Ureter (tissue), 1 donor: ENCODE data around the gene RNASE4. TPM values are rescaled to one million over a fixed set of nuclear protein-coding genes. Genes with fewer than 3 reads are reported as not detected.
"Not testable (repeated sequence)": the region's sequence is repeated elsewhere in the genome, so short reads cannot be mapped to it uniquely, and the experiment has no call there.

Experiments used
- DNase-seq: peaks from one replicate; pipeline ENCODE4 v3.0.0-alpha.2; 2020; ENCODE audit warnings: low spot score
- total RNA-seq: library from RNA; stranded (reverse); gene quantifications from one replicate; pipeline ENCODE4 v1.2.4, GENCODE V29; 2023
- donor health status: DM: yes; HTN: yes; CAD: no.

The RNASE4 gene, protein sequence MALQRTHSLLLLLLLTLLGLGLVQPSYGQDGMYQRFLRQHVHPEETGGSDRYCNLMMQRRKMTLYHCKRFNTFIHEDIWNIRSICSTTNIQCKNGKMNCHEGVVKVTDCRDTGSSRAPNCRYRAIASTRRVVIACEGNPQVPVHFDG
- 26.5 TPM for total RNA-seq

DNA sequence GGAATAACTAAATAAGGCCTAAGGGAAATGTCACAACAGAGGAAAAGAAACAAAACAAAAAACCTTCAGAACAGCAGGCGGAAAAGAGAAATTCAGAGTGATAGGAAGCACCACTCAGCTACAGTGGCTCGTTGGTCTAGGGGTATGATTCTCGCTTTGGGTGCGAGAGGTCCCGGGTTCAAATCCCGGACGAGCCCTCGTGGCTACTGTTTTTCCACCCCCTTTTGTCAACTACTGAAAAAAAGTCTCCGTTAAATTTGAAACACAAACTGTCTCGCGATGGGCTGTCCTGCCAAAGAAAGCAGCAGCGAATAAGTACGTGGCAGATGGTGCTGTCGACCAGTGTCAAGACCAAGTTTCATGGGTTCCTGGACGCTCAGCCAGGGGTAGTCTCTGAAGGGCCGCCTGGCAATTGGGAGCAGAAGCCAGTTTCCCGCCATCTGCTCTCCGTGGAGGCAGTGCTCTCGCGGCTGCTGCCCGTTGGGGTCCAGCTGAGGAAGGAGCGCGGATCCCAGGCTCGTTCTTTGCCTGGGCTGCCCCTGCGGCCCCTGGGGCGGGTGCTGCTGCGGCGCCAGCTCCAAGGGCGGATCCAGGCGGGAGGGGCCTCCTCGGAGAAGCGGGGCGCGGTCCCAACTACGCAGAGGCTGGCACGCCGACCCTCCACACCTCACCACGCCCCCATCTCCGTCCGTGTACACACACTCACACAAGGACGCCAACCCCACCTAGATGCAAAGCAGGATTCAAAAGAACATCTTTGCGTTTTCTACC lies at the start of gene RNASE4:
Gene RNASE4 (plus strand): TSS at position 670 of the 771 bp plus-strand sequence. CDS start 14,812 bp downstream, outside the sequence.
- DNase-seq: peak; percentile 83

DNA sequence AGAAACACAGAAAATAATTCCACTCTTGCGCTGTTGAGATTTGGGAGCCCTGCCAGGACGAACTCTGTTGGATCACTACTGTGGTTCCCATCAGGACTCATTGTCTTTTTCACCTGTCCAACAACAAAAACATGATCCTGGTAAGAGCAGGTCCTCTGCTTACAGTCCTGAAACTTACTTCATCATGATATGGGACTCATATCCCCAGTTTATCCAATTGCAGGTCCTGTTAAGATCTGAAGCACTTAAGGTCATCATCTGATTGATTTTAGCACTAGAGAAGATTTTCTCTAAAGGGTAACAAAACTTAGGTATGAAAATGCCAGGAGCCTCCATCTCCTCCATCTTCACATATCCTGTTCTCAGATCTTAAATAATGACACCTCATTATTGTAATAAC lies 42.8 kb upstream of the RNASE4 start, which contains the start of gene OR6S1:
Gene OR6S1 (minus strand): TSS at position 101 of the 400 bp plus-strand sequence. CDS start 0 bp downstream, at position 101.
- no peak for DNase-seq

DNA sequence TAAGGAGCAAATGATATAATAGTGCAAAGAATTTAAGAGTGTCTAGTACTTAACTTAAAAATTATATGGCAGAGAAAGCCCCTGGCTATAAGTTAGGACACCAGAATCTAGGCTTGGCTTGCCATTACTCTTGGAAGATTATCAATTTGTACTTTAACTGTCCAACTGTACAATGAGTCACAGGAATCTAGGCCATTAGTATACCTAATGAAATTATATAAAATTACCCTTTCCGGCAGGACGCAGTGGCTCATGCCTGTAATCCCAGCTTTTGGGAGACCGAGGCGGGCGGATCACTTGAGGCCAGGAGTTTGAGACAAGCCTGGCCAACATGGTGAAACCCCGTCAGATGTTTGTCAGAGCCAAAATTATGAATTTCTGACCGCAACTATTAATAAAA lies 42.2 kb upstream of the RNASE4 start:
- DNase-seq: no peak

DNA sequence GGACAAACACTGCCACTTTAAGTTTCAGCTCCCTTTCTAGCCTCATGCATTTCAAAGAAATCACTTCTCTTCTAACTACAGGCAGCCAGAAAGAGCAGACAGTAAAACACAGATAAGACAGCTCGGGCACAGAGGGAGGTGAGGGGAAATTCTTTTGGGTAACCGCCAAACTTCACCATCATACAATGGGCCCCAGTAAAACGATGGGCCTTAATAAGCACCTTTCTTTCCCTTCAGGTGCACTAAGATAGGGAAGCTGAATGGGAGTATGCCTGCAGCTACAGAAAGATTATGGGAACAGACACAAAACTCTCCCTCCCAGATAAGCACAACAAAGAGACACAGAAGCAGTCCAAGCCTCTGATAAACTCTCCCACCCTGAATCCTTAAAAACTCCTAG lies 41.6 kb upstream of the RNASE4 start:
- DNase-seq: not testable (repeated sequence)

DNA sequence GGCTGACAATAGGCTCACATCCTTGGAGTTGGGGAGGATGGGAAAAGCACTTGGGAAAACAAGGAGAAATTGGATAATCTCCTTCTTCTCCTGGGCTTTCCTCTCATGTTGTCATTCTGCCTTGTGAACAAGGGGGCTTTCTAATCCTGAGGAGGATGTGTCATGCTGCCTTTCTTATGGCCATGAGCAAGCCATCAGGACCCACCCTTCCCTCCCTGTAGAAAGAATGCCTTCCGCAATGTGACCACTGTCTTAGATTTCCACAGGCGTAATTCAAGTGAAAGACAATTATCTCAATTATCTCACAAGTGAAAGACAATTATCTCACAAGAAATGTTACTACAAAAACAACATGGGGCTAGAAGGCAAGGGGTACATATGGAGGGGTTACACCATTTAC lies 39.8 kb upstream of the RNASE4 start:
- no peak for DNase-seq

DNA sequence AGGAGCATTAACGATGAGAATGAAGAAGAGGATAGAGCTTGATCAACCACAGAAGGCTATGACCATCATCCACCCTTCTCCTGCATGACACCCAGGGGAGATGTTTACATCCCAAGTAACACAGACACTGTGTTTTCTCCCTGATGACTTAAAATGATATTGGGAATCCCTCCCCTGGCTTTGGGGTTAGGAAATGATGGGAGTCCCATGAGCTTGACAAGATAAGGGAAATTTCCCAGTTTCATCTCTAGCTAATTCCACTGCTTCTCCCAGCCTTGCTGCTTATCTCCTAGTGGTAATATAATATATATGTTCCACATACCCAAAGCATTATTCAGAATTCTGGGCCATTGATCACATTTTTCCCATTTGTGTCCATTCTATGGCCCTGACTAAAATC lies 38.9 kb upstream of the RNASE4 start:
- DNase-seq: no peak

DNA sequence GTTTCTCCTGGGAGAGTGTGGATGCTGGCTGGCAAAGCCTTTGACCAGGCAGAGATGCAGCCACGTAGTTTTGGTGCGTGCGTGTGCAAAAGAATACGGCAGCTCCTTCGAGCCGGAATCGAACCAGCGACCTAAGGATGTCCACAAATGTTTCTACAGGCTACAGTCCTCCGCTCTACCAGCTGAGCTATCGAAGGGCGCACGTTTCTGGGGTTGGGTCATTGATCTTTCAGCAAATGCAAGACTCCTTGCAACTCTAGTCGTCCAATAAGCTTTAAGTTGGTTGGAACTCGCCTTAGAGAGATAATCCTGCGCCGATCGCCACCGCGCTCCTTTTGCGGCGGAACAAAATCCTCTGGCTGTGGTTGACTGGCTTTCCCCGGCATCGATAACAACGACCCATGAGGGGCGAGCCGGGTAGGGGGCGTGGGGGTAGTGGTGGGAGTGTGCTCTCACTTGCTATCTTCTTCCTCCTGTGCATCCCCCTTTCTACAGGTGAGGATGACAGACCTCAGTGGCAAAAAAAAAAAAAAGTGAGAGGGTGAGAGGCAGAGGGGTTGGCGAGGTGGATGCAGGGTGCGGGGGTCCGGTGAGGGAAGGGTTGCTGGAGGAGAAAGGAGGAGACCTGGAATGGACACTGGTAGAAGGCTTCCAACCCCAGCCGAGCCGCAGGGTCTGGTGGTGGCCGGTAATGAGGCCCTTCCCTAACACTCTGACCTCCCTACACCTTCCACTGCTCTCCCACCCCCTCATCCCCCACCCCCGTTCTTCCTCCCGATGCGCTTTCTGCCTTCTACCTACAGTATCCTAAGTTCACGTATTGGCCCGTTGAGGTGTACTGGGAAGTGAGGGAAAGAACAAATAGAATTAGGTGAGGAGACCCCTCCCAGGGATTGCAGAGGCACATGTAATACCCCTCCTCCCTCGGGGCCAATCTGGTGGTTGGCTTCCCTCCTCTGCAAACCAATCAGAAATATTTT lies 31.1 kb upstream of the RNASE4 start:
- no peak for DNase-seq

DNA sequence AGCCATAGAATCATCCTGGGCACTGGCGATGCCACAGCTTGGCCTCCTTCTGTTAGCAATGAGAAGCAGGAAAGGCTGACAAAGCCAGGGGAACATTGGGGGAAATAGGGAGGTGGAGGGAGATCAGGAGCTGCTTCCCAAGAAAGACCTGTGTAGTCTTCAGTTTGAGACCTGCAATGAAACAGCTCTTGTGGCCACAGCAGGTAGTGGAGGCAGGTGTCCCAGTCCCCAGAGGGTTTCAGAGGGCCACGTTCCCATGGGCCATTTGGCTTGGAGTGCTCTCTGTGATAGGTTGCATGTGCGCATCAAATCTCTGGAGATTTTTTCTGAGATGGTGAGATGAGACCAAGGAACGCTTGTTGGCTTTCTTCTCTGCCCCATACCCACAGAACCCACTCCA lies 28.5 kb upstream of the RNASE4 start:
- DNase-seq: no peak

DNA sequence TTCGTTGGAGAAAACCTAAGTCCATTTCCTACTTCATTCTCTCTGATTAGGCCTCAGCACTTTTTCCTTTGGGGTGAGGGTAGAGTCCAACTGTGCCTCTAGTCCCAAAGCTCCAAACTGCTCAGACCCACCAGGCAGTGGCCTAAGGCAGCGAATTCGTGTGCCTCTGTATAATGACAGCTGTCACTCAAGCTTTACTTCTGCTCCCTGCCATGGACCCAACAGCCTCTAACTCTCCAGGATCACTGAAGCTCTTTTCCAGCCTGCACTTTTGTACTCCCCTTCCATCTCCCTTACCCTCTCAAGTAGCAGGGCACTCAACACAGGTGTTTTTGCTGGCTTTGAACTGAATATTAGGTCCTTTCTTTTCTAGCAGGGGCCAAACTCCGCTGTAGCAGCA lies 28.1 kb upstream of the RNASE4 start:
- no peak for DNase-seq

DNA sequence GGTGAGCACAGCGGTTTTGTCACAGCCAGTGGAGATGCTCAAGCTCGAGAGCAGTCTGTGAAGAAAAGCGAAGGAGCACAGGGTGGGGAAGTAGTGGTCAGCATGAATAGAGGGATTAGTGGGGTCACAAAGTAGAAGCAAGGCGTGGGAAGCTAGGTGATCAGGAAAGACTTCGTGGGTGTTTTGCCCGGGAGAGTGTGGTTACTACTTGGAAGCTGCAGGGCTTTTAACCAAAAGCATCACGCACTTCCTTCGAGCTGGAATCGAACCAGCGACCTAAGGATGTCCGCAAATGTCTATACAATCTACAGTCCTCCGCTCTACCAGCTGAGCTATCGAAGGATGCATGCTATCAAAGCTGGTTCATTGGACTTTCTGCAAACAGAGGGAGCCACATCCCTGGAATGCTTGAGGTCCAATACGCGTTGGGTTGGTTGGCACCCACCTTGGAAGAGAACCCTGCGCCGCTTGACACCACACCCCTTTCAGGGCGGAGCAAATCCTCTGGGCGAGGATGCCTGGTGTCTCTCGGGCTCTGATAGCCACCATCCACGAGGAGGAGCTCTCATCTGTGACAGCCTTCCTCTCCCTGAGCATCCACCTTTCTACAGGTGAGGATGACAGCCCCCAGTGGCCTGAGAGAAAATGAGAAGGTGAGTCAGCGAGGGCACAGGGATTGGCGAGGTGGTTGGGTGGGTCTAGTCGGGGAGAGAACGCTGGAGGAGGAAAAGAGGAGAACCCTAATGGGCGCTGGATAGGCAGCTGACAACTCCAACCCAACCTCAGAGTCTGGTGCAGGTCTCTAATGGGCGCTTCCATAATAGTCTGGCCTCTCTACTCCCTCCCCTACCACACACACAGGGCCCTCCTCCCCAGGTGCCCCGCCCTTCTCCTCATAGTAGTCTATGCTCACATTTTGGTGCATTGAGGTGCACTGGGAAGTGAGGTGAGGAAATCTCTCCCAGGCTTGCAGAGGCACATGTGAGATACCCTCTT lies 26.8 kb upstream of the RNASE4 start:
- DNase-seq: no peak

DNA sequence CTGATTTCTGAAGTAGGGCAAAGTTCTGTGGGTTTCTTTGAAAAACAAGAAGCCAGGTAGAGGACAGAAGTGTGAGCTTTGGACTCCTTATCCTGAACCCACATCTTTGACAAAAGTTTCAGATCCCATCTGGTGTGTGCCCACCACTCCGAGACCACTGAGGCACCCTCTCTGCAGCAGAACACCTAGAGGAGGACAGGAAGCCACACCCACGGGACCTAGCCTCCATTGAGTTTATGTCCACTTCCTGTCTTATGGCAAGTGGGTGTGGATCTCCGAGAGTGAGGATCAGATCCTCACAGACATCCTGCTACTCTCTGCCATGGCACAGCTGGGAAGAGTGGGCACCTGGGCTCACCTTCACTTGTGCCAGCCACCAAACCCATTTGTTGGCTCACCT lies 26.1 kb upstream of the RNASE4 start:
- DNase-seq: no peak

DNA sequence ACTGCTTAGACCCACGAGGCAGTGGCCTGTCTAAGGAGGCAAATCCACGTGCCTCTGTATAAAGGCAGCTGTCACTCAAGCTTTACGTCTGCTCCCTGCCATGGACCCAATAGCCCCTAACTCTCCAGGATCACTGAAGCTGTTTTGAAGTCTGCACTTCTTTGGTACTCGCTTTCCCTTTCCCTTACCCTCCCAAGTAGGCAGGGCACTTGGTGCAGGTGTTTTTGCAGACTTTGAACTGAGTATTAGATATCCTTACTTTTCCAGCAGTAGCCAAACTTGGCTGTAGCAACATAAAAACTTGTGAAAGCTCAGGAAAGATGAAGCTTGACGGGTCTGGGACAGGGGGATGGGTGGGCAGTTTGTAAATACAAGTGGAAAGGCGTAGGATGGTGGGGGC lies 25.0 kb upstream of the RNASE4 start:
- no peak for DNase-seq

DNA sequence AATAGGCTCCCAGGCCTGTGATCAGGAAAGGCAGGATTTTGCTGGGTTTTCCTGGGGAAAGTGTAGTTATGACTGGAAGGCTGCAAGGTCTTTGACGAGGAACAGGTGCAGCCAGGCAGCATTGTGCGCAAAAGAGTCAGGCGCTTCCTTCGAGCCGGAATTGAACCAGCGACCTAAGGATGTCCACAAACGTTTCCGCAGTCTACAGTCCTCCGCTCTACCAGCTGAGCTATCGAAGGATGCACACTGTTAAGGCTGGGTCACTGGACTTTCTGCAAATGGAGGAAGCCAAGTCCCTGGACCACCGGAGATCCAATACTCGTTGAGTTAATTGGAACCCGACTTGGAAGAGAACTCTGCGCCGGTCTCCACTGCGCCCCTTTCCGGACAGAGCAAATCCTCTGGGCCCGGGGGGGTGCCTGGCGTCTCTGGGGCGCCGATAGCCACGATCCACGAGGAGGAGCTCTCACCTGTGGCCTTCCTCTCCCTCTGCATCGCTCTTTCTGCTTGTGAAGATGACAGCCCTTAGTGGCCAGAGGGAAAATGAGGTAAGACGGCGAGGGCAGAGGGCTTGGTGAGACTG lies 24.5 kb upstream of the RNASE4 start:
- DNase-seq: no peak

DNA sequence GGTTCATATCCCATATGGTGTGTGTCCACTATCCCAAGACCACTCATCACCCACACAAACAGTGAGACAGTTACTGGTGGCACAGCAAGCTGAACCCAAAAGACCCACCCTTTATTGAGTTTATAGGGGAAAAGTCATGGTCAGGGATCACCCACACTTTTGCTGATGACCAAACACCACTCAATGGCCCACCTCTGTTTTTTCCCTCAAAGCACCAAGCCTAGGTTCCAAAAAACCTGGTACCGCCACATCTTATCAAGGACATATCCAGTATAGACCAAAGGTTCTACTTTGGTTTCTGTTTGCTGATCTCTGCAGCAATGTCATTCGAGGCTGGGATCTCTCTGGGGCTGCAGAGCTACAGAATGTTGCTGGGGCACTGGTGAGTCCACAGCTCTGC lies 23.2 kb upstream of the RNASE4 start:
- no peak for DNase-seq

DNA sequence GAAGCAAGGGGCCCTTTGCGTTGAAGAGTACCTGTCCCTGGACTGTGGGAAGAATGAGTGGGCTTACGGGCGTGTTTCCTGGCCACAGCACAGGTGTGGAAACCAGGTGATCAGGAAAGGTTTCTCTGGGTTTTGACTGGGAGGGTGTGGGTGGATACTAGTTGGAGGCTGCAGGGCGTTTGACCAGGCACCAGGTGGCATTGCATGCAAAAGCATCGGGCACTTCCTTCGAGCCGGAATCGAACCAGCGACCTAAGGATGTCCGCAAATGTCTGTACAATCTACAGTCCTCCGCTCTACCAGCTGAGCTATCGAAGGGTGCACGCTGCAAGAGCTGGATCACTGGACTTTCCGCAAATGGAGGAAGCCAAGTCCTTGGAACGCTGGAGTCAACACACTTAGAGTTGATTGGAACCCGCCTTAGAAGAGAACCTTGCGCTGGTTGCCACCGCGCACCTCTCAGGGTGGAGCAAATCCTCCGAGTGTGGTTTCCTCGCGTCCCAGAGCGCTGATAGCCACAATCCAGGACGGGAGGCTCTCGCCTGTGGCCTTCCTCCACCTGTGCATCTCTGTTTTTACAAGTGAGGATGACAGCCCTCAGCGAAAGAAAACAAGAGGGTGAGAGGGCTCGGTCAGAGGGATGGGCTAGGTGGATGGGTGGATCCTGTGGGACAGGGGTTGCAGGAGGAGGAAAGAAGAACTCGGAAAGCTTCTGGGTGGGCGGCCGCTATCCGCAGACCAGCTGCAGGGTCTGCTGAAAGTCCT lies 21.2 kb upstream of the RNASE4 start:
- DNase-seq: peak; percentile 78

DNA sequence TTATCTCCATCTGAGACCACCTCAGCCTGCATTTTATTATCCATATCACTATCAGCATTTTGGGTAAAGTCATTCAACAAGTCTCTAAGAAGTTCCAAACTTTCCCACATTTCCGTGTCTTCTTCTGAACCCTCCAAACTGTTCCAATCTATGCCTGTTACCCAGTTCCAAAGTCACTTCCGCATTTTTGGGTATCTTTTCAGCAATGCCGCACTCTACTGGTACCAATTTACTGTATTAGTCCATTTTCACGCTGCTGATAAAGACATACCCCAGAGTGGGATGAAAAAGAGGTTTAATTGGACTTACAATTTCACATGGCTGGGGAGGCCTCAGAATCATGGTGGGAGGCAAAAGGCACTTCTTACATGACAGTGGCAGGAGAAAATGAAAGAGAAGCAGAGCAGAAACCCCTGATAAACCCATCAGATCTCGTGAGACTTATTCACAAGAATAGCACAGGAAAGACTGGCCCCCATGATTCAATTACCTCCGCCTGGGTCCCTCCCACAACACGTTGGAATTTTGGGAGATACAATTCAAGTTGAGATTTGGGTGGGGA lies 17.9 kb upstream of the RNASE4 start:
- not testable (repeated sequence) for DNase-seq

DNA sequence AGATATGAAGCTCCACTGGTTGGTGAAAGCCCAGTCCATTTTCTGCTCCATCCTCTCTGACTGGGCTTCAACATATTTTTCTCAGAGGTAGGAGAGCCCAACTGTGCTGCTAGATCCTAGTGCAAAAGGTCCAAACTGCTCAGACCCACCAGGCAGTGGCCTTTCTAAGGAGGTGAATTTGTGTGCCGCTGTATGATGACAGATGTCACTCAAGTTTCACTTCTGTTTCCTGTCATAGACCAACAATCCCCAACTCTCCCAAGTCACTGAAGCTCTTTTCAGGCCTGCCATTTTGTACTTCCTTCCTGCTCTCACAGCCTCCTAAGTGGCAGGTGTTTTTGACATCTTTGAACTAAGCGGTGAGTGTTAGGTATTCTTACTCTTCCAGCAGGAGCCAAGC lies 16.4 kb upstream of the RNASE4 start:
- no peak for DNase-seq

DNA sequence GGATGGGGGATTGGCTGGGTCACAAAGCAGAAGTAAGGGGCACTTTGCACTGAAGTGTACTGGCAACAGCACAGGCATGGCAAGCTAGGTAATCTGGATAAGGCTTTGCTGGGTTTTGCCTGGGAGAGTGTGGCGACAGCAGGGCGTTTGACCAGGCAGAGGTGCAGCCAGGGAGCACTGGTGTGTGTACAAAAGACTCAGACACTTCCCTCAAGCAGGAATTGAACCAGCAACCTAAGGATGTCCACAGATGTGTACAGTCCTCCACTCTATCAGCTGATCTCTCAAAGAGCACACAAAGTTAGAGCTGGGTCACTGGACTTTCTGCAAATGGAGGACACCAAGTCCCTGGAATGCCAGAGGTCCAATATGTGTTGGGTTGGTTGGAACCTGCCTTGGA lies 15.4 kb upstream of the RNASE4 start:
- DNase-seq: no peak

DNA sequence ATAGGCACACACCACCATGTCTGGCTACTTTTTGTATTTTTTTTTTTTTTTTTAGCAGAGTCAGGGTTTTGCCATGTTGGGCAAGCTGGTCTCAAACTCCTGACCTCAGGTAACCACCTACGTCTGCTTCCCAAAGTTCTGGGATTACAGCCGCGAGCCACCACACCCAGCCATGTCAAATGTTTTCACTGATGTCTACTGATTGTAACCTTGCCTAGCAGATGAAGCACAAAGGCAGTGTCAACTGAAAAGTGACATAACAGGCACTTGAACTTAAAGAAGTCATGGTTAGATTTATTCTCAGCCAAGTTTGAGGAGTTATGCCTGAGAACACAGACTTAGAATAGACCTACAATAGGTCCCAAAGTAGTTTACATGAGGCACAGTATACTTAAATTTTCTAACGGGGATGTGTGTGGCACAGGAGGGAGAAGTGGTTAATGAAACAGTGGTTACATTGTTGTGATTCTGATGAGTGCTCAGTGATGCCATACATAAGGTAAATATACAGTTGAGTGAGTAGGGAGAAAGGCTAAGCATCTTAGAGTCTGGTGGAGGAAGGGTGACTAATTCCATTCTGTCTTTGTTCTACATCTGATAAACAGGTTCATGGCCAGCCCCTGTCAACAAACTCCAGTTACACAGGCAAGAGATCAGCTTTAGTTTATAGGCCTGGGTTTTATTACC lies 12.6 kb upstream of the RNASE4 start:
- no peak for DNase-seq
